Measurements from ENCODE around the gene OTOGL.
A peak's percentile ranks its signal among the peaks of the same experiment; 100 is the strongest.

The OTOGL gene

GRCh38 chr12:80186727-80187217, 87.4 kb downstream of the OTOGL start (continued):
- TF ChIP-seq ZNF114 (tag by site-specific recombination; IDR thresholded peaks at IDR 0.05): no peak
- TF ChIP-seq, protein P1, sequence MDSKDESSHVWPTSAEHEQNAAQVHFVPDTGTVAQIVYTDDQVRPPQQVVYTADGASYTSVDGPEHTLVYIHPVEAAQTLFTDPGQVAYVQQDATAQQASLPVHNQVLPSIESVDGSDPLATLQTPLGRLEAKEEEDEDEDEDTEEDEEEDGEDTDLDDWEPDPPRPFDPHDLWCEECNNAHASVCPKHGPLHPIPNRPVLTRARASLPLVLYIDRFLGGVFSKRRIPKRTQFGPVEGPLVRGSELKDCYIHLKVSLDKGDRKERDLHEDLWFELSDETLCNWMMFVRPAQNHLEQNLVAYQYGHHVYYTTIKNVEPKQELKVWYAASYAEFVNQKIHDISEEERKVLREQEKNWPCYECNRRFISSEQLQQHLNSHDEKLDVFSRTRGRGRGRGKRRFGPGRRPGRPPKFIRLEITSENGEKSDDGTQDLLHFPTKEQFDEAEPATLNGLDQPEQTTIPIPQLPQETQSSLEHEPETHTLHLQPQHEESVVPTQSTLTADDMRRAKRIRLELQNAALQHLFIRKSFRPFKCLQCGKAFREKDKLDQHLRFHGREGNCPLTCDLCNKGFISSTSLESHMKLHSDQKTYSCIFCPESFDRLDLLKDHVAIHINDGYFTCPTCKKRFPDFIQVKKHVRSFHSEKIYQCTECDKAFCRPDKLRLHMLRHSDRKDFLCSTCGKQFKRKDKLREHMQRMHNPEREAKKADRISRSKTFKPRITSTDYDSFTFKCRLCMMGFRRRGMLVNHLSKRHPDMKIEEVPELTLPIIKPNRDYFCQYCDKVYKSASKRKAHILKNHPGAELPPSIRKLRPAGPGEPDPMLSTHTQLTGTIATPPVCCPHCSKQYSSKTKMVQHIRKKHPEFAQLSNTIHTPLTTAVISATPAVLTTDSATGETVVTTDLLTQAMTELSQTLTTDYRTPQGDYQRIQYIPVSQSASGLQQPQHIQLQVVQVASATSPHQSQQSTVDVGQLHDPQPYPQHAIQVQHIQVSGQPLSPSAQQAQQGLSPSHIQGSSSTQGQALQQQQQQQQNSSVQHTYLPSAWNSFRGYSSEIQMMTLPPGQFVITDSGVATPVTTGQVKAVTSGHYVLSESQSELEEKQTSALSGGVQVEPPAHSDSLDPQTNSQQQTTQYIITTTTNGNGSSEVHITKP (tag by site-specific recombination; IDR thresholded peaks at IDR 0.05): peak; percentile 48; the same call in 1 of the 2 replicates
- no peak for TF ChIP-seq ZNF624 (tag by site-specific recombination; IDR thresholded peaks at IDR 0.05)
- no peak for TF ChIP-seq ZNF350 (tag by site-specific recombination; IDR thresholded peaks at IDR 0.05)
- TF ChIP-seq EGR2 (tag by site-specific recombination; IDR thresholded peaks at IDR 0.05; ENCODE audit: low read depth): no peak
- no peak for TF ChIP-seq ZNF16 (tag by site-specific recombination; IDR thresholded peaks at IDR 0.05; ENCODE audit: low read depth)
- TF ChIP-seq ZNF677 (tag by site-specific recombination; IDR thresholded peaks at IDR 0.05): no peak
- peak; percentile 4; the same call in 1 of the 2 replicates for TF ChIP-seq ZBTB6 (tag by site-specific recombination; IDR thresholded peaks at IDR 0.05)
- TF ChIP-seq ZNF133 (tag by site-specific recombination; IDR thresholded peaks at IDR 0.05): no peak
- TF ChIP-seq ZBTB48 (tag by site-specific recombination; IDR thresholded peaks at IDR 0.05): 0 out of 2 replicates have a peak, but pooled peaks have one; percentile 25
- TF ChIP-seq ZNF121 (tag by site-specific recombination; IDR thresholded peaks at IDR 0.05): no peak
- TF ChIP-seq, protein P2, sequence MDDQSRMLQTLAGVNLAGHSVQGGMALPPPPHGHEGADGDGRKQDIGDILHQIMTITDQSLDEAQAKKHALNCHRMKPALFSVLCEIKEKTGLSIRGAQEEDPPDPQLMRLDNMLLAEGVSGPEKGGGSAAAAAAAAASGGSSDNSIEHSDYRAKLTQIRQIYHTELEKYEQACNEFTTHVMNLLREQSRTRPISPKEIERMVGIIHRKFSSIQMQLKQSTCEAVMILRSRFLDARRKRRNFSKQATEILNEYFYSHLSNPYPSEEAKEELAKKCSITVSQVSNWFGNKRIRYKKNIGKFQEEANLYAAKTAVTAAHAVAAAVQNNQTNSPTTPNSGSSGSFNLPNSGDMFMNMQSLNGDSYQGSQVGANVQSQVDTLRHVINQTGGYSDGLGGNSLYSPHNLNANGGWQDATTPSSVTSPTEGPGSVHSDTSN (CRISPR knock-in tag; IDR thresholded peaks at IDR 0.05): no peak
- no peak for TF ChIP-seq ZNF830 (tag by site-specific recombination; IDR thresholded peaks at IDR 0.05; ENCODE audit: low read depth)
- no peak for TF ChIP-seq ZNF521 (tag by site-specific recombination; IDR thresholded peaks at IDR 0.05)
- TF ChIP-seq ZNF76 (tag by site-specific recombination; IDR thresholded peaks at IDR 0.05; ENCODE audit: borderline replicate concordance, low read depth): no peak
- no peak for TF ChIP-seq ZNF112 (tag by site-specific recombination; IDR thresholded peaks at IDR 0.05)
- no peak for TF ChIP-seq ZNF658 (tag by site-specific recombination; IDR thresholded peaks at IDR 0.05)
- TF ChIP-seq ZNF274 (IDR thresholded peaks at IDR 0.05; ENCODE audit: low read length): no peak
- TF ChIP-seq ZNF274 (tag by site-specific recombination; IDR thresholded peaks at IDR 0.05; ENCODE audit: borderline replicate concordance): no peak
- TF ChIP-seq ZNF146 (tag by site-specific recombination; IDR thresholded peaks at IDR 0.05): no peak
- TF ChIP-seq AEBP2 (tag by site-specific recombination; IDR thresholded peaks at IDR 0.05; ENCODE audit: borderline replicate concordance): no peak
- TF ChIP-seq, protein P3, sequence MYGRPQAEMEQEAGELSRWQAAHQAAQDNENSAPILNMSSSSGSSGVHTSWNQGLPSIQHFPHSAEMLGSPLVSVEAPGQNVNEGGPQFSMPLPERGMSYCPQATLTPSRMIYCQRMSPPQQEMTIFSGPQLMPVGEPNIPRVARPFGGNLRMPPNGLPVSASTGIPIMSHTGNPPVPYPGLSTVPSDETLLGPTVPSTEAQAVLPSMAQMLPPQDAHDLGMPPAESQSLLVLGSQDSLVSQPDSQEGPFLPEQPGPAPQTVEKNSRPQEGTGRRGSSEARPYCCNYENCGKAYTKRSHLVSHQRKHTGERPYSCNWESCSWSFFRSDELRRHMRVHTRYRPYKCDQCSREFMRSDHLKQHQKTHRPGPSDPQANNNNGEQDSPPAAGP (tag by site-specific recombination; IDR thresholded peaks at IDR 0.05): 0 out of 2 replicates have a peak, but pooled peaks have one; percentile 69
- no peak for TF ChIP-seq ZNF37A (tag by site-specific recombination; IDR thresholded peaks at IDR 0.05)
- TF ChIP-seq, protein P4, sequence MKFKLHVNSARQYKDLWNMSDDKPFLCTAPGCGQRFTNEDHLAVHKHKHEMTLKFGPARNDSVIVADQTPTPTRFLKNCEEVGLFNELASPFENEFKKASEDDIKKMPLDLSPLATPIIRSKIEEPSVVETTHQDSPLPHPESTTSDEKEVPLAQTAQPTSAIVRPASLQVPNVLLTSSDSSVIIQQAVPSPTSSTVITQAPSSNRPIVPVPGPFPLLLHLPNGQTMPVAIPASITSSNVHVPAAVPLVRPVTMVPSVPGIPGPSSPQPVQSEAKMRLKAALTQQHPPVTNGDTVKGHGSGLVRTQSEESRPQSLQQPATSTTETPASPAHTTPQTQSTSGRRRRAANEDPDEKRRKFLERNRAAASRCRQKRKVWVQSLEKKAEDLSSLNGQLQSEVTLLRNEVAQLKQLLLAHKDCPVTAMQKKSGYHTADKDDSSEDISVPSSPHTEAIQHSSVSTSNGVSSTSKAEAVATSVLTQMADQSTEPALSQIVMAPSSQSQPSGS (tag by site-specific recombination; IDR thresholded peaks at IDR 0.05; ENCODE audit: low read depth): peak; percentile 53; the same call in 1 of the 2 replicates
- TF ChIP-seq HOXD13 (CRISPR knock-in tag; IDR thresholded peaks at IDR 0.05; ENCODE audit: borderline replicate concordance): no peak
- TF ChIP-seq ZNF18 (tag by site-specific recombination; IDR thresholded peaks at IDR 0.05): no peak
- TF ChIP-seq ZNF394 (tag by site-specific recombination; IDR thresholded peaks at IDR 0.05; ENCODE audit: borderline replicate concordance): peak; percentile 60; the same call in 1 of the 2 replicates
- peak; percentile 76 for TF ChIP-seq ZXDB (tag by site-specific recombination; IDR thresholded peaks at IDR 0.05)
- no peak for TF ChIP-seq ZNF404 (tag by site-specific recombination; IDR thresholded peaks at IDR 0.05)
- no peak for TF ChIP-seq ZNF157 (tag by site-specific recombination; IDR thresholded peaks at IDR 0.05)
